HG03460 (cell line): ENCODE data around the gene GRID1.

Experiments used
- ATAC-seq: cut with Tn5 transposase; IDR thresholded peaks from one replicate; pipeline ENCODE4 v1.9.1; 2021; ENCODE audit not compliant: unreplicated experiment

Gene GRID1

DNA sequence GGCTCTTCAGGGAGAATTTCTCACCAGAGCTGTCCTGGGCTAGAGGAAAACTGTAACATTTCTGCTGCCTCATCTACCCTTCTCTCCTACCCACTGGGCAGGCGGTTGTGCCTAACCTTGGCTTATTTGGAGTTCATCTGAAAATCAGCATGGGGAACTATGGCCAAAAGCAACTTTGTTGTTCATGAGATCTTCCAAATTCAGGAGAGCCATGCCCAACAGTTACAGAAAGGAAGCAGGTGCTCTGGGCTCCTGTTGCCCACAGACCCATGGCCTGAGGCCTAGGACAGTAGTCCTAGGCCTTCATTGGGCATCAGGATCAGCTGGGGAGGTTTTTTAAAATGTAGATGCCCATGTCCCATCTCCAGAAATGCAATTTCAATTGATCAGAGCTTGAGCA, 85.2 kb downstream of the GRID1 start:
- no peak for ATAC-seq

DNA sequence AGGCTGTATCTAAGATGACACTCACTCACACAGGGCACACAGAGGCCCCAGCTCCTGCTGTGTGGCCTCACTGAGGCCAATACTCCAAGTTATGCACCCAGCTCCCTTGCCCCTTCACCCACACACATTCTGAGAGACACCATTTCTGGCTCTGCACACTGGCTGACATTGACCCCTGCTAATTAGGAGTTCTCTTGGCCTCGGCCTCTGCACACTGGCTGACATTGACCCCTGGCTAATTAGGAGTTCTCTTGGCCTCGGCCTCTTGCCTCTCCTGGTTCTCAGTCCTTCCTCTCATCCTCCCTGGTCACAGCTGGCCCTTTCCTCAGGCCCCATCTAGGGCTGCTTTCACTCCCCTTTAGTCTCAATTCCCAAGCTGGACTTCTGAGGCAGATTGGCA, 97.3 kb downstream of the GRID1 start:
- ATAC-seq = no peak

DNA sequence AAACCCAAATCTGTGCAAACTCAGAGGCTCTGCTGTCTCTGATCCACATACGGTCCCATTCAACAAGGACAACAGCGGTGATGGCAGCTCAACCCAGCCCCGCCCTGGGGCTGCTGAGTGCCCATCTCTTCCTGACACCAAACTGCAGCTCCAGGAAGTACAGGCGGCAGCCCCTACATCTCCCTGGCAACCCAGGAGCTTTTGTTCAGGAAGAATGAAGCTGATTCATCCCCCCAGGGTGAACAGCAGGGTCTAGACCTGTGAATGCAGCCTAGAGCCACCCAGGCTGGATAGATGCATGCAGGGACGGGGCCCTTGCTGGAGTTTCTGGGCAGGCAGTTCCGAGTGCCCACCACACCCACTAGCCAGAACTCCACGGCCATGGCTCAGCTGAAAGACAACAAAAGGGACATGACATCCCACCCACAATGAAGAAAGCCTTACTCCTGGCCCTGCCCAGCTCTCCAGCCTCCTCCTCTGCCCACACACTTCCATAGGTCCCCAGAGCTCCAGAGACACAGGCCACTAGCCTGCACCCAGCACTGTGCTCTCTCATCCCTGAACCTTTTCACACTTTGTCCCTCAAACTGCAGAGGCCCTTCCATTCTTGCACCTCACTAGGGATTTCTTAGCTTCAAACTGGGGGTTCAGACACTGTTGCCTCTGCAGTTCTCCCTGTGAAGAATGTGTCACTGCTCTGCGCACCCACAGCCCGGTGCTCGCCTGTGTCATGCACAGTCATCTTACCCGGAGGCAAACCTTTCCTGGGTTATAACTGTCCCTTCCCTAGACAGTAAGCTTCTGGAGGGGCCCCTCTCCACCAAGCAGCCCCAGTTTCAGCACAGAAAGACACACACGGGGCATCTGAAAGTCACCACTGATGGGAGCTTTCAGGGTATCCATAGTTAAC, 99.1 kb downstream of the GRID1 start:
- ATAC-seq = no peak

DNA sequence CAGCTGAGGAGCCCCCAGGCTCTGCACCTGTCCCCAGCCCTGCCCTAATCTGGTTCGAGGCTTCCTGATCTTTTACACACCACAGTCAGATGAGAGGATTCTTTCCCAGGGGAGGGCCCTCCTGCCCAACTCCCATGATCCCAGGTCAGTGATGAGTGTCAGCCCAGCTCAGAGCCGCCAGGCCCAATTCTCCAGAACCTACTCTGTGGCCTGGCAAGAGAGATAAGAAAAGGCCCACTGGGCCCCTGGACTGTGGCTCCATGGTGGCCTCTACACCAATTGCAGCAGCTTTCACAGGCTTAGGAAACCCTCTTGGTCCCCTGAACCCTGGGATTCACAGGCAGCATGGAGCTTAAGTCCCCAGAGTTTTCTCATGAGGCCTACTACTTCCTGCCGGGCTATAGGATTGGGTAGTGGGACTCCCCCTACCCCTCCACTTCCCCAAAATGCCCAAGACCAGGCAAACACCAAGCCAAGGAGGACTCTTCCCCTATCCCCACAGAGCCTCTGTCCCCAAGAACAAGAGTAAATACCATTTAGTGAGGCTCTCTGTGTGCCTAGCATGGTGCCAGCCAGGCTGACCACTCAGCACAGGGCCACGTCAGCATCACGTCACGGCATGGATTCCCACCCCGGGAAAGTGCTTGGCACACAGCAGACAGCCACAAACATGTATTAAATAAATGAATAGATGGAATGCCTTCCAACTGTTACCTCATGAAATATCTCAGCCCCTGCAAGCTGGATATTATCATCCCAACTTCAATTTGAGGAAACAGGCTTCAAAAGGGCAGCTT, 100.0 kb downstream of the GRID1 start:
- no peak for ATAC-seq

DNA sequence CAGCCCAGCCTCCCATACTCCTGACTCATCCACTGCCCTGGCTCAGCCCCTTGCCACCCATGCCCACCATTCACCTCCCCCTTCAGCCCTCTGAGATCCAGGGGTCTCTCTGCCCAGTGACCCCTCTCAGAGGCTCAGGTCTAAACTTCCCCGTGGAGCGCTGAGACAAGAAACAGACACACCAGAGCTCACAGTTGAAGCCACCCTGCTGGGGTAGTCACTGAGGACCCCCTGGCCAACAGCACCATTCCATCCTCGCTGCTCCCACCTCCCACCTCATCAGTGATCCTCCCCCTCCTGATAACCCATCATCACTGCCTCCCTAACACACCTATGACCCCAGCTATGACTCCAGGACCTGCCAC, 100.7 kb downstream of the GRID1 start:
- ATAC-seq = no peak

DNA sequence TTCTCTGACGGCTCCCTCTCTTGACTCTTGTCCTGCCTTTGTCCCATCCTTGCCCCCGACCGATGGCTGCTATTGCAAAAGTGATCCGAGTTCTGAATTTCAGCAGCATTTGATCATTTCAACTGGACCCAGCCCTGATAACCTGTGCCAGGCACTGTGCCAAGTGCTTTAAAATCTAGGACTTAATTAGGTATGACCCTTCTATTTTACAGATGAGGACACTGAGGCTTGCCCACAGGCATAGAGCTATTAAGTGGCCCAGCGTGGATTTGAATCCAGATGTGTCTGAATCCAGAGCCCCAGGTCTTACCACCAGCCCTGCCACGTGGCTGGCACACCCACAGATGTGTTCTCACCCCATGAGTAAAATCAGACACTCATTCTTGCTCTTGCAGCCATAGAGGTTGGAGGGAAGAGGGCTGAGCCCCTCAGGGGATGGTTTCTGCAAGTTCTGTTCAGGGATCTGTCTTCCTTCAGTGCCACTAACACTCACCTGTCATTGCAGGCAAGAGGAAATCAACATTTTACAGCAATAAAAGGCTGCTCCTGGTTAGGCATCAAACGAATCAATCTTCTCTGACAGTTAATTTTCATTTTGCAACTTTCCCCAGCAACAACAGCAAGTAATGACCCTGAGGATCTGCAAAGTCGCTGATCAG, 101.2 kb downstream of the GRID1 start:
- ATAC-seq = no peak

DNA sequence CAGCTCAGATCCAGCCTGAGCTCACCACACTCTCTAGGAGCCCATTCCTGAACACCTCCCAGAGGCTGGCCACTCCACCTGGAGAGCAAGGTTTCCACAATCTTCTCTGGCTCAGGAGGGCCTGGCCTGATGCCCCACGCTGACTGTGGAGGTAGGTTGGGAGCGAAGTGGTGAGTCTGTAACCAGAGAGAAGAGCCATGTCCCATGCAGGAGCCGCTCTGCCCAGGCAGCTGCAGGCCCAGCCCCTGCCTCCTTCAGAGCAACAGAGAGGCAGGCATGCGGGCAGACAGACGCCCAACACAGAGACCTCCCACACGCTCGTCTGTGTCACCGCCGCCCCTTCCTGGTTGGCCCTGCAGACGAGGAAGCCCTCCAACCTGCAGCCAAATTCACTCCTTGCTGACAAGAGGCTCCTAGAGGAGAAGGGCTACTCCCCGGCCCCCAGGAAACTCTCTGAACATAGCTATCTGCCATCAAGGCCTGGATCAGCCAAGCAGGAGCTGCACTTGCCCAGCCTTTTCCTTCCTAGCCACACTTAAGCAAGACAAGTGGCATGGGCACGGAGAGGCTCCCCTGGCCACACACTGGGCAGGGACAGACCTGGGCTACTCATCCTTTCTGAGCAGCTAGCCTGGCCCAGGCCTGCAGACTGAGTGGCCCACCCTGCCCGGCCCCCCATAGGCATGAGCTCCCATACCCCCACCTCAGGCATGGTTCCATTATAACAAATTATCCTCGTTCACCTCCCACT, 101.9 kb downstream of the GRID1 start:
- ATAC-seq = no peak

DNA sequence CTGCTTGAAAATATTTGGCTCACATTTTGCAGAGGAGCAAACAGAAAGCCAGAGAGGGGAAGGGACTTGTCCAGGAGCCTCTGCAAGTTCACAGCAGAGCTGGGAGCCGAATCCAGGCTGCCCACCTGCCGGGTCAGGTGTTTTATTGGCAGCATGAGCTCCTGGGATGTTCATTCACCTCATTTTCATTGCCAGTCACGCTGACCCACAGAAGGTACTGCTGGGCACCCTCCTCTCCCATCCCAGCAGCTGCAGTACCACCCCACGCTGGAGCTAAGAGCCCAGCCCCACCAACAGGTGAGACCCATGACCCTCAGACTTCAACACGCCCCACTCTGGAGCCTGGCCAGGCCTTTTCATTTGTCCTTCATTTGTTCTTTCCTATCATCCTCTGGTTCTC, 102.7 kb downstream of the GRID1 start:
- no peak for ATAC-seq

DNA sequence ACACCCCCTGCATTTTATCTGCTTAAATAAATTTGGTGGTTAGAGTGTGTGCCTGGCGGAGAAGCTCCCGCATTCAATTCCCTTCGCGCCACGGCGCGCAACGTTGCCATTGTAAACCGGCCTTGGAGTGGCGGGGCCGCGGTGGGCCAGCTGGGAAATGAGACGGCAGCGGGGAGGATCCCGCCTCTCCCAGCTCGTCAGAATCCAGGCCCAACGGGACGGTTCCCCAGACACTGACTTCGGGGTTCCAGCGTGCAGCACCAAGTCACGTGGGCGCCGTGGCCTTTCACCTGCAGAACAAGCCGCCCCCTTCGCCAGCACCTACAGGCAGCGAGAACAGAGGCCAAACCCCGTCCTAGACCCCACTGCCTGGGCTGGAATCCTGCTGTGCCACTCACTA, 103.4 kb downstream of the GRID1 start:
- ATAC-seq = no peak

DNA sequence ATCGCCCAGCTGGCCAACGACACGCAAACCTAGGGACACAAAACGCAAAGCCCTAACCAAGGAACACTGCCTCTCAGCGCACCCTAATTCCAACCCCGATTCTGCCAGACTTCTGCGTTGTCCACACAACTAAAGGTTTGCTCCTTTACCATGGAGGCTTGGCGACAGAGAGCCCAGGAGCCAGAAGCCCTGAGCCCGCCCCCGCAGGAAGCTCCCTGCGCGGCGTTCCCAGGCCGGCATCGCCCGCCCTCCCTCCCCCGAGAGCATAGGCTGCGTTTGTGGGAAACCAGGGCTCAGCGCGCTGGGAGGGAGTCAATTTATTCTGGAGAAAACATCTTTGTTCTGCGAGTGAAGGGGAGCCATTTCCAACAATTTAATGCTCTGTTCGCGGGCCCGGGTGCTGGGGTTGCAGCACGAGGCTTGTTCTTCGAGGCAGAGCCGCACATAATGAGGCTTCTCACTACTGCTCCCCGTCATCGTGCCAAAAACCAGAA, 103.9 kb downstream of the GRID1 start:
- ATAC-seq = no peak

DNA sequence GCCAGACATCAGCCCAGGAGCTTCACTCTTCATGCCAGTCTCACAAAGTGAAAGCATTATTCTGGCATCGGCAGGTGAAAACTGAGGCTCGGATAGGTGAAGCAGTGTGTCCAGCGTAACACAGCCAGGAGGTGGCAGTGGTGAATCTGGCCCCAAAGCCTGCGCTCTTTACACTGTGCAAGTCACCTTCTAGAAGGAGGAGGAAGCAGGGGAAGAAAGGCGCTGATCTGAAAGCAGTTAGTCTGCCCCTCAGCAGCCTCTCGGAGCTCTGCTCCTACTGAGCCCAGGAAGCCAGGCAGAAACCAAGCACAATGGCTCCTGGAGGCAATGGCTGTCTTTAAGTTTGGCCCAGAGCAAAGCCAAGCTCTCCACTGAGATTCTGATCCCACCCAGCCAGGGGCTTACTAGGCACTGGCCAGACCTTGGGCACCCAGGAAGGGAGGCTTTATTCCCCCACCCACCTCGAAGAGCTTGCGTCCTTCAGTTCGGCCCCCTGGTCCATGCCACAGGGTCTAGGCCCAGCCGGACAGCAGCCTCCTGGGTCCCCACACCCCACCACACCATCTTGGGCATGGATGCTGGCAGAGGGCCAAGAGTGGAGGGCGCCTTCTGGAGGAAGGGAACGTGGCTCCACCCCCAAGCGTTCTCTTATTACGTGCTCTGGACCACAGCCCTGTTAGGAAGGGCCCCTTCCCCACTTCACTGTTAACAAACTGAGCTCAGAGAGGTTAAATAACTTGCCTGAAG, 104.5 kb downstream of the GRID1 start:
- no peak for ATAC-seq

DNA sequence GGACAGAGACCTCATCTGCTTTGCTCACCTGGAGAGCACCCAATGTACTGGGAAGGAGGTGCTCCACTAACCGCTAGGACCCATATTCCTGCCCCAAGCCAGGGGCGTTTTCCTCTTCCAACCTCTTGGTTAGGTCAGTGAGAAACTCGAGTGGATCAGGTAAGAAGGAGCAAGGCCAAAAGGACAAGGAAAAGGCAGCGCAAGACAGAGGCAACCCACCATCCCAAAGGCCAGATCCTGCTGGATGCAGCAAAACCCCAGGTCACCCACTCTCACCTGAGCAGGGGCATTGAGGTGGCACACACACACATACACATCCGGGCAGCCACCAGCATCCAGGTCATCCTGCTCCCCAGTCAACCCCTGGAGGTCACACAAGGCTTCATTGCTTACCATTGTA, 105.1 kb downstream of the GRID1 start:
- ATAC-seq = no peak

DNA sequence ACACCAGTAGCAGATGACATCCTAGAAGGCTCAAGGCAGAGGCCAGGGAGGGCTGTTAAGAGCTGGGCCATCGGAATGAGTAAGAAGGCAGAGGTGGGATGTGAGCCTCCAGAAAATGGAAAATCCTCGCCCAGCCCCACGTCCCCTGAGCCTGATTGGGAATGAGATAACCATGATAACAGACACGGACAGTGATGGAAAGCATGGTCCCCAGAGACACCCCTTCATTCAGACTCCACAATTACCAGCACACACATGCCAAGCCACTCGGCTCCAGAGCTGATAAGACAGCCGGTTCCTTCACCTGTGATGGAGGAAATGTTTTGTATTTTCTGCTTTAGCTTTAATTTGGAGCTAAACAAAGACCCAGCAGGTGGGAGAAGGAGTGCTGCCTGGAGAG, 106.0 kb downstream of the GRID1 start:
- no peak for ATAC-seq

DNA sequence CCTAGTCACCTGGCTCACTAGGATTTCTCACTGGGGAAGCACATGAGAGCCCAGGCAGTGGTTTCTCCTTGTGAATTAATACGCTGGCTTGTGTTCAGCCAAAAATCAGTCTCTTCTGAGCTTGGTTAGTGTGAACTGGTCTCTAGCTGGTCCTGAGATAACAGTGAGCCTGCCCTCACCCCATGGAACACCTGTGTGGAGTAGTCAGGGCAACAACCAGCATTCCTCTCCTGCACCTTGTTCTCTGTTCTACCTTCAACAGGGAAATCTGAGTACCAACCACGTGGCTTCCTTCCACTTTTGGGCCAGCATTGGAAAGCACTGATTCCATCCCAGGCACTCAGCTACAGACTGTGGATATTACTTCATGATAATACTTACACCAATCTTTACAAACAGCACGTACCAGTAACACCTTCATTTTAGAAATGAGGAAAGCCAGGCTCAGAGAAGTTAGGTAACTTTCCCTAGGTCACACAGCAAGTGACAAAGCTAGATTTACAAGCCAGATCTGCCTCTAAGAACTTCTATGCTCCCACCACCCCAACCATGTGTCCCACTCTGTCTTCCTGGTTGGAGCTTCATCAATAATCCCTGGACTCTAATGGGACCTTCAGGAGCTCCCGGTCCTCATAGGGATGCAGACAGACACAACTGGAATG, 106.6 kb downstream of the GRID1 start:
- ATAC-seq = no peak

DNA sequence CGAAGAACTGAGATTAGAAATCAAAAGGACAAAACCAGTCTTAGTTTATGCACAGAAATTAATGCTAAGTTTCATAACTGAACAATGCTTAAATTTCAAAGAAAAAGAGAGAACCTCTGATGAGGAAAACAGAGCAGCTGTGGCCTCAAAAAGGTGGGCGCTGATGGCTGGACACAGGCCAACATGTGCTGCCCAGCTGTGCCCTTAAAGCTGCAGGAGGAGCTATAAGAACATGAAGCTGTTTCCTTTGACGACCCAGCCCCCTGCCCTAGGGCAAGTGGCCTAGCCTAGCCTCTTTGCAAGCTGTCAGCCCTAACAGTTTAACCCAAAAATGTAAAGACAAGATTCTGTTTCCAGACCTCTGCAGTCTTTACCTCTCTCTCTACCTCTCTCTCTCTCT, 107.7 kb downstream of the GRID1 start:
- ATAC-seq = no peak

DNA sequence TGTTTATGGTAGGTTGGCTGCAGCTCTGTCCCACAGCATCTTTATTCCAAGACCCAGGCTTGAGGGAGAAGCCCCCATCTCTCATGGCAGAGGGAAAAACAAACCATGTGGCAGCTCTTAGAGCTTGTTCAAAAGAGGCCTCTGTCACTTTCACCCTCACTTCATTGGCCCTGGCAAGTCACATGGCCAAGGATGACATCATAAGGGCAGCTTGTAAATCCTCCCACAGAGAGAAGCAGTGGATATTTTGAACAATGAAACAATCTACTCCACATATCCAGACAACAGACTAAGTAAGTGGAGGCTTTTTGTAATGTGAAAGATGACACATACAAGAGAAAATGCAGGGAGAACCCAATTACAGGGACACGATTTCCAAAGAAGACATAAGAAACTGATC, 108.1 kb downstream of the GRID1 start:
- no peak for ATAC-seq

DNA sequence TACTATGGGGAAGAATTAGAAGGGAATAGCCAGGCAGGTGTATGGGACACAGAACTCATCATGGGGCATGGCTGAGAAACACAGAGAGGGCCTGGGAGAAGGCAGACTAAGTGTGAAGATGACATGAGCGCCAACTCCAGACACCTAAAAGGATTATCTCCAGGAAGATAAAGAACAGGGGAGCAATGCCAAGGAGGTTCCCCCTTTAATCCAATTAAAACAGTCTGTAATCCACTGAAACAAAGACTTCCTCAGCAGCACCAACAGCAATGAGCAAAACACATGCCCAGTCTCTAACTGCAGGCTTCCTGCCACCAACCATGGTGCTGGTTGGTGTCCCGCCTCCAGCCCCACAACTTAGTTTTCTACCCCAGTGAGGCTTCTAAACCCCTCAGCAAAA, 108.9 kb downstream of the GRID1 start:
- ATAC-seq = no peak

DNA sequence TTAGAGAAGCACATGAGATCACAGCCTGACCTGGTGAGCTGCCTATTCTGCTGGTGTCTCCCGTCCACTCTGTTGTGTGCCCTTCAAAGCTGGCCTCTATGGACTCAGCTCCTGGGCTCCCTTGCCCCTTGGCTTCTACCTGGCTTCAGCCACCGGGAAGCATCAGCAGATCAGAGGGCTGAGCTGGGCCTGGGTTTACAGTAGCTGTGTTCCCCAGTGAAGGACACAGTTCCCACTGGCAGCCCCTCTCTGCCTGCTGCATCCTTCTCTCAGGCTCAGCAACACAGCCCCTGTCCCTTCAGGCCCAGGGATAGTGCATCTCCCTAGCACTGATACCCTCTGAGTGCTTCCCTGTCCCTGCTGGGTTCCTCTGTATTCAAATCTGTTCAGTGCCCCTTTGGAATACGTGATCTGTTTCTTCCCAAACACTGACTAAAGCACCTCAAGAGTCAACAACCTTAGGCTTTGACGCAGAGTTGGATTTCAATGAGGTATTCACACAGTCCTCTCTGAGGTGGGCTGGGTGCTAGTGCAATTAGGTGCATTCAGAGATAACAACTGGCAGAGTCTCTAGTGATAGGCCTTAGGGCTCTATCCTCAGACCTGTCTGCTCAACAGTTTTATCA, 109.8 kb downstream of the GRID1 start:
- no peak for ATAC-seq
